GM12873 (cell line): ENCODE measurements around the gene AR.

Source experiments
- CTCF ChIP-seq: IDR thresholded peaks from 2 replicates; pipeline ENCODE4 v1.5.1; 2012; ENCODE audit warnings: low read depth, mild to moderate bottlenecking, moderate library complexity, low read length, control low read depth; ENCODE audit not compliant: insufficient read depth; ENCODE audit errors: missing control alignments

AR gene

DNA sequence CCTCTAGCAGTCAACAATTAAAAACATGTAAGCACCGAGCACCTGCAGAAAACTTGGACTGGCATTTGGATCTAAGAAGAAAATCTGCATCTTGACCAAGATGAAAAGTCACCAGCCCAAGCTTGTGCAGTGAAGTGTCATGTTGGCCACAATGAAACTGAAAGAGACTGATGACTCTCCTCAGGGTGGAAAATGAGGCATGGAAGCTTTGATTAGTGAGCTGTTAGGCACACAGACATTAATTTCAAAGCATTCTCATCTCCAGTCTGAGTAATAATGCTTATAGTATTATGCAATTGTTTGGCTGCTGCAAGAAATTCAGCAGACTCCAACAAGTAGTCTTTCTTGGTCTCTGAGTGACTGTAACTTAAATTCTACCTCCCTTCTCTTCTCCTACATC, 150.1 kb downstream of the AR start:
- TF ChIP-seq CTCF = no peak

DNA sequence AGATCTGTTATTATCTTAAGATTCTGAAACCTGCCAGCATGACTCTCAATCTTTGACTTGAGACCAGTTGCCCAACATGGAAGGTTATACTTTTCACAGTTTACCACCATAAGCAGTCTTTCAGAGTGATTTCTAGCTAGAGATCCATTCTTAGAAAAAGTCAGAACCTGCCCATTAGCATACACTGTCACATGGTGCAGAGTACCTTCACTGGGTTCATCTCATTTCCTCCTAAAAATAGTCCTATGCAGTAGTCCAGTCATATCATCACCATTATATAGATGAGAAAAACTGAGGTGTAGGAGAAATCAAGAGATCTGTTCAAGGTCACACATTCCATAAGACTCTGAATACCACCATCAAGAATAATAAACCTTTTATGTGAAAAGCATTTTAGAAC, 153.6 kb downstream of the AR start:
- no peak for TF ChIP-seq CTCF

GRCh38 chrX:67700602-67701001, 156.8 kb downstream of the AR start:
- TF ChIP-seq CTCF = no peak

DNA sequence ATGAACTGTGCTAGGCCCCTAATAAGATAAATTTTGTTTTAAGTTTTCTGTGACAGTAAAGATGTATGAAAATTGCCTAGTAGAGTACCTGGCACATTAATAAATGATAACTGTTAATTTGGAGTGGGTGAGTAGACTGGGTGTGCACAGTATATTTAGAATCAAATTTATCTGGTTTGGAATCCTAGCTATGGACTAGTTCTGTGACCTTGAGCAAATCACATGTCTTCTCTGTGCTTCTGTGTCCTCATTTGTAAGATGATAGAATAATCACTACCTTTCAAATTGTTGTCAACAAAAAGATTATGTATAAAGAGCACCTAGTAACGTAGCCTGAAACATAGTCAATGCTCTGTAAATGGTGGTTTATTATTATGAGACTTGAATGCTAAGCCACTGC, 170.2 kb downstream of the AR start:
- no peak for TF ChIP-seq CTCF

GRCh38 chrX:67717571-67717970, 173.8 kb downstream of the AR start:
- TF ChIP-seq CTCF = no peak

DNA sequence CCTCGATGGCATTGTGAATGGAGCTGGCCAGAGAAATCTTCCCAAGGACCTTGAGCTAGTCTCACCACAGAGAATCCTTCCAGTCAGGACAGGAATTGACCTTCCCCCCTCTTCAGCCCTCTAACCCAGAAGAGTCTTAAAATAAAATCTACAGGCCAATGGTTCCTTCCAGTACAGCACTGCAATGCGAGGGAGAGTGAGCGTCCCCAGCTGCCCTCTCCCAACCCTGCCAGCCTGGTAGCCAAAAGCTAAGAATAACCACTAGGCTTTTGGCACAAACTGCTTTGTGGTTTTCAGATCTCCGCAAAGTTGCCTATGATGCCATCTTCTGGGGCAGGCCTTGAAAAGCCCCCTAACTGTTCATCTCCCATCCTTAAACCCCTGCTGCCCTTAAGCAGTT, 175.1 kb downstream of the AR start:
- TF ChIP-seq CTCF = no peak

- no peak for TF ChIP-seq CTCF
These were observed 176.5 kb downstream of the AR start for GRCh38 chrX:67720344-67720743.

GRCh38 chrX:67721321-67721720, 177.5 kb downstream of the AR start:
- no peak for TF ChIP-seq CTCF
